AML-193 (cell line): Measurements from ENCODE around the gene WDPCP.
"Not testable (repeated sequence)": the region's sequence is repeated elsewhere in the genome, so short reads cannot be mapped to it uniquely, and the experiment has no call there.

Experiments
- DNase-seq, 2 experiments: peaks; one replicate each; lab custom pipeline; 2025; lab: John Stamatoyannopoulos, UW

Gene WDPCP

DNA sequence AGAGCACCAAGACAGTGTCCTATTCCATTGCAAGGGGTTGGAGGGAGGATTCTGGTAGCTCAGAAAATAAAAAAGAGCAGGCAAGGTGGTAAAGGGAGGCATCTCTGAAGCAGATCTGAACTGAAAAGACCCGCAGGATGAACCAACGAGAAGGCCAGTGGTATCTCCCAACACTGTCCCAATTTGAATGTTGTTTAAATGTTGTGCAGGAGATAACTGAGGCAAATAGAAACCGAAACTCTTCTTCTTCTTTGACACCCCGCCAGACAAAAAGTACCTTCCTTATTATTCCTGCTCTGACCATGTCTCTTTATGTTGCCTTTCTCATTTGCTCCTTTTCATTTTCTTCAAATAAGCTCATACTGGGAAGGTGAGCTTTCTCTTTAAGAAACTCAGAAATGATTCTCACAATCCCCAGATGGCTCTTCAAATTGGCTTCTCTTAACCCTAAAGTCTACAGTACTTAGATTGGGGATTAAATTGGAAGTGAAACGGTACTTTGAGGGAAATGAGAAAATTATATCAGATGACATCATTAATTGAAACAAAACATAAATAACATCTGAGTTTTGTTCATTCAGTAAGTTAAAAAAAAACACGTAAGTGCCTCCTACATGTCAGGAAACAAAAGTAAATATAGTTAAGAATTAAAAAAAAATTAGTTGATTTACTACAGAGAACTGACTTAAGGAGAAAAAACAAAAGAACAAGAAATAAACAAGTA is 143.6 kb downstream of the WDPCP start:
- DNase-seq = no peak

DNA sequence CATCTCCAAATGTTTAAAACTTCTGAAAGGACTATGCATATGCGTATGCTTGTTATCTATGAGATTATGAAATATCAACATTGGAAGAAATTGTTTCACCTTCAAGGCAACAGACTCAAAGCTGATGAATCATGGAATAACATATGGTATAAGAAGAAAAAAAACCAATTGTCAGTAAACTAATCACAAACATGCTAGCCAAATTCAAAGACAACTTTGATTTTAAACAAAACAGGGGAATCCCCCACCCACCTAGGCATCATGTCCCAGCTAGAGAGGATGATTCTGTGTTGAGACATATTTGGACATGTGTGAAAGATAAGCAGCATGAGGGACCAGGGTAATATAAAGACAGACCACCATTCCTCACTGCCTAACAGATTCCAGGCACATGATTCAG is 147.7 kb downstream of the WDPCP start:
- DNase-seq = no peak

DNA sequence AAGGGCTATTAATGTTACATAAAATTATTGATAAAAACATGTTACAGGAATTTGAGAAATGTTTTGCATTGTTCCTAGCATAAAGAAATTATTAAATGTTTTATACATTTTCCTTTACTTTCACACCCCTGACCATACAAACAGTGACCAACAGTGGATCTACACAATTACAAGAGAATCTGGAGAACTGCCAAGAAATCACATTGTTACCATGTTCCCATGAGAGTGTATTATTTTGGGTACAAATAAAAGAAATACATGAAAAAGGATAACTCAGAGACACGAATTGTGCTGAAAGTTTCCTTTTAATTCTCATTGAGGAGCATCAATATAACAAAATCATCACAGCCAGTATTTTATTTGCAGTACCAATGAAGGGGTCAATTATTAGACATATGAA is 150.1 kb downstream of the WDPCP start:
- DNase-seq = no peak

DNA sequence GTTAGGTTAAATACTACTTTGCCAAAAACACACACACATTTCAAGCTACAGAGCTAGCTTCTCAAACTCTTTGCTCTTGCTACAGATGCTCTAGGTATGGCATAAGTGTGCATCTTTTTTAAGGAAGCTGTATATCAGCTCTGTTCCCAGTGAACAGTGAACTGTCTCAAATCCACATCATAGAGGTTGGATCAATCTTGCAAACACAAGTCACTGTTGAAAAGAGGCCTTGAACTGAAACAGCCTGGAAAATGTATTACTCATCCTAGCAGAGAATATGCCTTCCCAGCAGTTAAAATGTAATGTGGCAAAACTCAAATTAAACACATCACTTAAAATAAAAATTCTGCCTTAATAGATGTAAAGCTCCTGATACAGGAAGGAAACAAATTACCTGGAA is 151.8 kb downstream of the WDPCP start:
- DNase-seq = no peak

DNA sequence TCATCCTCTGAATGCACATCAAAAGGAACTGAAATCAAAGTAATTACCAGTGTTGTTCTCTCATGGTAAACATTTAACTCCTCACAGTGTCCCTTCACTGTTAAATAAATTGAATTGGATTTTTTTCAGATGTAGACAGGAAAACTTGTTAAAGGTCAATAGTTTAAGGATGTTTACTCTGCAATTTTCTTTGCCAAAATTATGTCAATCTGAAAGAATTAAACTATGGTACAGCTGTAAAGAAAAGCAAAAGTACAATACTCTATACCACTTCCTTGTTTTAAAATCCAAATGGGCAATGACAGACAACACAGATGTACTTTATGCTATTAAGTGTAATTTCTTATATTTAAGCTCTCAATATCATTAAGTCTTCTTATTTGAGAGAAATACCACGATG is 153.2 kb downstream of the WDPCP start:
- no peak for DNase-seq

DNA sequence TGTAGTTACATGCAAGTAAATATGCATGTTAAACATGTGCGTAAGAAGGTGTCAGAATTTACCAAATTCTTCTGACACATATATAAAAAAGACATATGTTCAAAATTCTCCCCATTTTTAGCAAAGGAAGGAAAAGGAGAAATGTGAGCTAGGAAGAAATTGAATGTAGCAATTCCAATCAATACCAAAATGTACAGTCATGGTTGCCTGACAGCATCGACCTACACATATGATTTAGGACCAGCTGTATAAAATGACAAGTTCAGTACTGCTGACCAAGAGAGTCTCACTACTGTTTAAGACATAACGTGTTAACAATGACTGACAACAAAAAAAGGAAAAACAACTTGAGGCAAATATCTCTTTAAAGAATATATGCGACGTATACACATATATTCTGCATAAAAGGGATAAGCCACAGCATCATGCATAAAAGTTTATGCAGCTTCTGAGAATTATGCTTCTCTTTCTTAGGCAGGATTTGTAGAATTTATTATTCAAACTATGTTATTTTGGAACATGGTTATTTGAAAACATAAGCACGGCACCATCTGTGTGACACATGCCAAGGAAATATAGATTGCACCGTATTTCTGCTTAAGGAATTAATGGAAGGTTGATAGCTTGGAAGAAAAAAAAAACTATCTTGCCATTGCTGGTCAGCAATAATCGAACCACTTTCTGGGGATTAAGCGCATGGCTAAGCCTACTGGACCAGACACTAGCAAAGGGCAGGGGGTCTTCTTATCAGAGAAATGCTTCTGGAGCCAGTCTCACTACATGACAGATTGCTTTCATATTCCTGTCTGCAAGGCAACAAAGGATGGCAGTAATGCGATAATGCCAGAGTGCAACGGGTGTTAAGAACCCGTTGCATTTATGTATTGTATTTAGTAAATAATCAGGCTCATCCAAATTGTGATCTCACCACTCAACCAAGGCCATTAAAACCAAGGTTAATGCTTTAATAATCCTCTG is 154.0 kb downstream of the WDPCP start:
- DNase-seq = no peak

DNA sequence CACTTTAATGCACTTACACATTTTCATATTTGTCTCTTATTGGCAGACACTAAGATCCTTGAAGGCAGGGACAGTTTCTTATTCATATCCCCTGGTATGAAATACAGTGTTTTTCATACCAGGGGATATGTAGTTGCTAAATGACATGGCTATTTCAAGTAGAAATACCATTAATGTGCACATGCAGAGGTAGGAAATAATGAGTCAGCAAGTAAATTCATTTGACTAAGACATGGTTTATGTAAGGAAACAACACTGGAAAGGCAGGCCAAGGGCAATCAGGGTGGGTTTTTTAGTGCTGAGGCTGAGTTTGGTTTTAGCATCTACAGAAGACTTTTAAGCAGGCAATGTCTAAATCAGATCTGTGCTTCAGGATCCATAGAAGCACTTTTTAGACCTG is 155.9 kb downstream of the WDPCP start:
- no peak for DNase-seq

DNA sequence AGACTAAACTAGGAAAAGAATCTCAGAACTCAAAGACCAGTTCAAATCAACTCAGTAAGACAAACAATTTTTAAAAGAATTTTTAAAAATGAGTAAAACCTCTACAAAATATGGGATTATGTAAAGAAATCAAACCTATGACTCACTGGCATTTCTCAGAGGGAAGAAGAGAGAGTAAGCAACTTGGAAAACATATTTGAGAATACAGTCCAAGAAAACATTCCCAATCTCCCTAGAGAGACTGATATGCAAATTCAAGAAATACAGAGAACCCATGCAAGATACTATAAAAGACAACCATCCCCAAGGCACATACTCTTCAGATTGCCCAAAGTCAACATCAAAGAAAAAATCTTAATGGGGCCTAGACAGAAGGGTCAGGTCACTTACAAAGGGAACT is 162.7 kb downstream of the WDPCP start:
- no peak for DNase-seq

DNA sequence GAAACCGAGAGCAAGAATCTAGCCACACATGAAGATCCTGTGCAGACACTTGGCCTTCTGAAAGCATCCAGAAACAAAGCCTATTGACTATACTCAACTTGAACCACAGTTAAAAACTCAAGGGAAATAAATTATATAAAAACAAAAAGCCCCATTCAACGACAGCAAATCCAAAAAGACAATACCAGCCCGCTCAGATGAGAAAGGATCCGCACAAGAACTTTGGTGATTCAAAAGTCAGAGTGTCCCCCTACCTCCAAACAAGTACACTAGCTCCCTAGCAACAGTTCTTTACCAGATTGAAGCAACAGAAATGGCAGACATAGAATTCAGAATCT is 163.2 kb downstream of the WDPCP start:
- DNase-seq = no peak

DNA sequence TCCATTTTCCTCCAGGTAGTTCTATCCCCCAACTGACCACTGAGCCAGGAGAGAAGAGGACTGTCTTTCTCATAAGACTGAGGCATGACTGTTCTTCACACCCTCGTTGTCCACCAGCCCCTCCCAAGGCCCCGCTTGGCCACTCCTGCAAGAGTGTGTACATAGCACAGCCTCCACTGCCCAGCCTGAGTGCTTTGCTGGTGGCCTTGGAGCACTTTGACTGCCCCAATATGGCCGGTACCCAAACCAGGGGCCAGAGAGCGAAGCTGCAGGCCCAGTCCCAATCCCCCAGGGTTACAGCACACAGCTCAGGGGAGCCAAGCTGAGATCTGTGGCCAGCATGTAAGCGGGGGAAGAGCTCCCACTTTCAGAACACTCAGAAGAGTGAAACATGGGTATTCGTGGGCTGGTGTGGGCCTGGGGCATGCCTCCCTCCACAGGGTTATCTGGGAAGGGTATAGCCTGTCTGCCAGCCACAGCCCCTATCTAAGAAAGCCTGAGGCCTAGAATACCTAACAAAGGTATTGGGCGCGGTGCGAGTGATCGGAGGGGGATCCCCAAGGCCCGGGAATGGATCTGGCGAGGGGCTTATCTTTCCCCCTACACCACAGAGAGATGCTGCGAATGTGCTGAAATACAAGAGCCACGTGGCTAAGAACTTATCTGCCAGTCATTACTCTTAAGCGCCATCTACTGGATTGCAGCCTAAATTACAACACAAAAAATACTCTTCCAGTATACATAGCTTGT is 163.8 kb downstream of the WDPCP start:
- peak; percentile 72 to 75 for DNase-seq

DNA sequence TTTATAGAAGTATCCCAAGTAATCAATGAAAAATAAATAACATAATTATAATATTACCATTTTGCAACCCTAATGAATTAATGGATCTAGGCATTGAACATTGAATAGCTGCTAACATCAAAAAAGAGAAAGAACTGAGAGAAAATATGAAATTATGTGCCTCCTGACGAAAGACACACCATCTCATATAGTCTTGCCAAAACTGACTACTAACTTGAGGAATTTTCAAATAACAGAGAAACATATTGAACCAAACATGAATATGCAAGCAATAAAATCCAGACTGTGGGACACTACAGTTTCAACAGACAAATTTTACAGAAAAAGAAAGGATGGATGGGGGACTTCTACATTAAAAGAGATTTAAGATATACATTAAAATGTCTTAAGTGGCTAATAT is 165.7 kb downstream of the WDPCP start:
- no peak for DNase-seq

DNA sequence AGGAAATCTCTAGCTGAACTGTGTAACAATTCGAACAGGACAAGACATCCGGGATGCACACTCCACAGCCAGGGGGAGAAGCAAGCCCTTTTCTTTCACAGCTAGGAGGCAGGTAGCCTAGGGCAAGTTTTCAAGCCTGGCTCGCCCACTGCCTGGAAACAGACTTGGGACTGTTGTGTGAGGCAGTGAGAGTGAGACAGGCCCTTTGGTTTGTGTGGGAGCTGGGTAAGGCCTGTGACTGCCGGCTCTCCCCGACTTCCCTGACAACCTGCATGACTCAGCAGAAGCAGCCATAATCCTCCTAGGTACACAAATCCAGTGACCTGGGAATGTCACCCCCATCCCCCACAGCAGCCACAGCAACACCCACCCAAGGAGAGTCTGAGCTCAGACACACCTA is 179.7 kb downstream of the WDPCP start:
- DNase-seq = no peak

DNA sequence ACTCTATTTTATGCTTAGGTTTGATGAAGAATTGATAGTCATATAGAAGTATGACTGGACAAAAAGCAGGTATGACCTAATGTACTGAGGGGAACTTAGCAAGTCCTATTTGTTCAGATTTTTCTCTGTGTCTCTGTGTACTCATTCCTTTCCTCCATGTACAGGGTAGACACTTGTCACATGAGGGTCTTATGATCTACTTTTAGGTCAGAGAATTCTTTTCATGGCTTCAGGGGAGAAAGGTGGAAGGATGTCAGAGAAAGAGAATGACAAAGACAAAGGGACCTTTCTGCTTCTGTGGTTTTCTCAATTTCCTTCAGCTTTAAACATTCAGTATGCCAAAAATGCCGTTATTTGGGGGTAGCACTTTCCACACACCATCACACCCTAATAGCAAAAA is 181.6 kb downstream of the WDPCP start:
- DNase-seq = no peak

DNA sequence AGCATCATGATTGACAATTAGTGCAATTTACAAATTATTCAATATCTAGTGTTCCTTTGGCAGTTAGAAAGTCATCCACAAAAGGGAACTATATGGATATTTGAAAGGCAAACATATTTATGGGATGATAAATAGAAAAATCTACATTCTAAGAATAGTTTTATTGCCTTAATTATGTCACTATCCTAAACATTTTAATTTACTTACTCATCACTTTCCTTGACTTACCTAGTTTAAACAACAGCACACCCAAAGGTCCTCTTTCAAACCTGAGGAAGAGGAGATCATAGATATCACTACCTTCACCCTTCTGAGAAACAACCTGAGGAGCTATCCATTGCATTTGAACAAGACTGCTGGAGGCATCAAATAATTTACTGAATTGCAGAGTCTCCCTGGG is 184.5 kb downstream of the WDPCP start:
- no peak for DNase-seq

DNA sequence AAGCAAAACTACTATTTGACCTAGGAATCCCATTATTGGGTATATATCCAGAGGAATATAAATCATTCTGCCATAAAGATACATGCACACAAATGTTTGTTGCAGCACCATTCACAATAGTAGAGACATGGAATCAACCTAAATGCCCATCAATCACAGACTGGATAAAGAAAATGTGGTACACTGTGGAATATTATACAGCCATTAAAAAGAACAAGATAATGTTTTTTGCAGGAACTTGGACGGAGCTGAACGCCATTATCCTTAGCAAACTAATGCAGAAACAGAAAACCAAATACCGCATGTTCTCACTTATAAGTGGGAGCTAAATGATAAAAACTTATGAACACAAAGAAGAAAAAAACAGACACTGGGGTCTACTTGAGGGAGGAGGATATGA is 185.4 kb downstream of the WDPCP start:
- DNase-seq = not testable (repeated sequence)

DNA sequence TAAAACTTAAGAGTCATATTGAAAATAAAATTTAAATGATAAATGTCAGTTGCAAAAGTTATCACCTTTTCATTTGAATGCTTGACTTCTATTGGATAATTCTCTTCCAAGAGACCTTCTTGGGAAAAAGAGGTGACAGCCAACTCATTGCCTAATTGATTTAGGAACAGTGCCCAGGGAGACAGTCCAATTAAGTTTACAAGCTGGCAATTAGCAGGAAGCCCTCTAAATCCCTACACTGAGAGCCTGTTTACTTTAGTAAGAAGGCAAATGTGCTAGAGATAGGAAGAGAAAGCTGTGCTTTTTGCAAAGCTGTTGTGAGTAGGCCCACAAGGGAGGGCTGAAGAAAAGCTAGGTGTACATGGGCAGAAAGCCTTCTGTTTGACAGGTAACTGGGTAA is 189.1 kb downstream of the WDPCP start:
- no peak for DNase-seq

DNA sequence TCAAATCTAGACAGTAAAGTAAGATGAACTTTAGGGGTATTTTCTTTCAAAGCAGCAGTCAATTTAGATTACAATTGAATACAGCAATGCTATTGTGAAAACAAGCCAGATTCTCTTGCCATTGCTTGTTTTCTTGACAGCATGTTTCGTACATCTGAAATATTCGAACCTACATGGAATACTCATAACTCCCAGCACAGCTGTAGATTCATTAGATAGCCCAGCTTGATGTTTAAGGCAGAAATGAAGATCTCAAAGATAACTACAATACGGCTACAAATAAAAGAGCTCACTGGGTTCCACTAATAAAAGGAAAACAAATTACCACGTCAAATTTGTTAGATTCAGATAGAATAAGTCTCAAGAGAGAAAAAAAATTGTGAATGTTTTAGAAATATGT is 208.8 kb downstream of the WDPCP start:
- no peak for DNase-seq

DNA sequence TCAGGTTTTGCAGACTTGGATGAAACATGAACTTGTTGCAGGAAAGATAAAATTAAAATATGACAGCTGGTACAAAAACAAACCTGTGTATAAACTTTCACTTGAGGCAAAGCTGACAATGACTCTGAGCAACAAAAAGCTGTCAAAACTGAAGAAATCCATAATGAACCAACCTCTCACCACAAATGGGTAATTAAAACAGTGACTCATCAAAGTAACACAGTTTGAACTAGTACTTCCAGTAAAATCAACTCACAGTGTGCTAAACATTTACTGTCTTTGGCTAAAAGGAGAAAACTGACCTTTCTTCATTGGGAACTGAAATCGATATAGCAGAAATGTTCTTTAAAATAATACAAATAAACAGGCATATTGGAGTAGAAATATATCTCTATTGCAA is 209.7 kb downstream of the WDPCP start:
- DNase-seq = no peak

DNA sequence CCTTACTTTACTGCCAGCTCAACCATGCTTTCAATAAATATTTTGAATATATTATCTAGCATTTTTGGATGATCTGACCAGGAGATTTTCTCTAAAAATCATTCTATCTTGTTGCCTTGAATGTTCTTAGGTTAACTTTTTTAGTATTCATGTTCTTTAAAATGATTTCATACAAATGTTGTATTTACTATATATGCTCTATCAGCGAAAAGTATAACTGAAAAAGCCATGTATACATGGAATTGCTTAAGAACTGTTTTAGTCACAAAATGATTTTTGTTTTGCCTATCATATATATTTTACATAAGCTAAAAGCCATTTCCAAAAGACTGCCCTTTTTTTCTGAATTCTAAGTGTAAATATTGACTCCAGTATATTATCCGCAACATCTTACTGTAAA is 213.9 kb downstream of the WDPCP start:
- no peak for DNase-seq

DNA sequence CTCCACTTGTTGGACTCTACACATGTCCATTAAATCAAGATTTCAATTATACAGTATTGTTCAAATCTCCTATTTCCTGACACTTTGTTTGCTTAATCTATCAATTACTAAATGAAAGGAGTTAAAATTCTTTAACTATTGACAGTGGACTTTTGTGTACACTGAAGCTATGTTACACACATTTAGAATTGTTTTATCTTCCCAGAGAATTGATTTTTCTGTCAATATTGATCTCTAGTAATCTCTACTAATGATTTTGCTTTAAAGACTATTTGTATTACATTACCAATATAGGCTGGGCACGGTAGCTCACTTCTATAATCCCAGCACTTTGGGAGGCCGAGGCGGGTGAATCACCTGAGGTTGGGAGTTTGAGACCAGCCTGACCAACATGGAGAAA is 215.7 kb downstream of the WDPCP start:
- no peak for DNase-seq

DNA sequence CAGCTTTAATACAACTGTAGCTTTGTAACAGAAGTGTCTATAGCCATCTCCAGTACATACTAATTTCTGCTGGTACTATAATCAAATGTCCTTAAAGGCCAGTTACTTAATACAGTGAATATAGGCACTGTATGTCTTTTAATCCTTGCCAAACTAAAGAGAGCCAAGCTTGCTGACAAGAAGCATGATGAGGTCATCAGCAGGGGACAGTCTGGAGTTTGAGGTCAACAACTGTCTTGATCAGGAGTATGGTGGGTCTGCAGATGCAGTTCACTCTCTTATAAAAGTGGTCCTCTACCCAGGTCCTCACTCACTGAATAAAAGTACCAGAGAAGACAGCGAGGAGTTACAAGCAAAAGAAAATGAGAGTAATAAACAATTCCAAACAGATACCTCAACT is 219.1 kb downstream of the WDPCP start:
- DNase-seq = no peak

DNA sequence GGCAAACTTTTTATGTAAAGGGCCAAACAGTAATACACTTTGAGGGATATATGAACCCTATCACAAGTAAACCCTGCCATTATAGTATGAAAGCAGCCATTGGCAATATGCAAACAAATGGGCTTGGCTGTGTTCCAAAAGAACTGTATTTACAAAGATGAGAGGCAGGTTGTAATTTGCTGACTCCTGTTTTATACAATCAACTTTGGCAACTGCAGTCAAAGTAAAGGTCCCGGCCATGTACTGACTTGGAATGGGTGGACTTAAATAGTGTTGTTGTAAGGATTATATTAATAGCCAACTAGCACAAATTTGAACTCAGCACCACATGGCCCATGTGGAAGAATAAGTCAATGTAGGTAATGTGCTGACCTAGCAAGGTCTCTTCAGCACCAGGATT is 223.4 kb downstream of the WDPCP start:
- no peak for DNase-seq

DNA sequence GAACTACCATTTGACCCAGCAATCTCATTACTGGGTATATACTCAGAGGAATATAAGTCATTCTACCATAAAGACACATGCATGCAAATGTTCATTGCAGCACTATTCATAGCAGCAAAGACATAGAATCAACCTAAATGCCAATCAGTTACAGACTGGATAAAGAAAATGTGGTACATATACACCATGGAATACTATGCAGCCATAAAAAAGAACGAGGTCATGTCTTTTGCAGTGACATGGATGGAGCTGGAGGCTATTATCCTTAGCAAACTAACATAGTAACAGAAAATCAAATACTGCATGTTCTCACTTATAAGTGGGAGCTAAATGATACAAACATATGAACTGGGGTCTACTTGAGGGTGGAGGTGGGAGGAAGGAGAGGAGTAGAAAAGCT is 230.6 kb downstream of the WDPCP start:
- not testable (repeated sequence) for DNase-seq
